ENCODE results near the gene COLEC12. TPM values are rescaled to one million over a fixed set of nuclear protein-coding genes. Genes with fewer than 3 reads are reported as not detected.

The COLEC12 gene
- total RNA-seq, 4 donors from 2014 or later, result 20.9 to 75.1 (median 50.4) TPM

DNA sequence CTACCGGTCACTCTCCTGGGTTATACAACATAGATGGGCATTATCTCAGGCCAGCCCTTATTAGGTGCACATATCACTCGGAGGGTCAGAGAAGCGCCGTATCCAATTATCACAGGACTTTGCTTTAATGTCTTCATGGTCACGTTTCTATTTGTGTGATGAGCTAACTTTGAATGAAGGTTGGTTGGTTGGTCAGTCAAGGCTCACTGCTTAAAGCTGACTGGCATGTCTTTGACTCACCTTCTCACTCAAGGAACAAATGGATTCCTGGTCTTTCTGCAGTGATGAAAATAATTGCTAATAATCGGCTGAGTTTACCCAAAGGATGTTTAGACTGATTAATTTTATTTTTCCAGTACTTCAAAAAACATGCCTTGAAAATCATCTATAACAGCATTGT lies 39.7 kb downstream of the COLEC12 start:
- TF ChIP-seq, protein P1, sequence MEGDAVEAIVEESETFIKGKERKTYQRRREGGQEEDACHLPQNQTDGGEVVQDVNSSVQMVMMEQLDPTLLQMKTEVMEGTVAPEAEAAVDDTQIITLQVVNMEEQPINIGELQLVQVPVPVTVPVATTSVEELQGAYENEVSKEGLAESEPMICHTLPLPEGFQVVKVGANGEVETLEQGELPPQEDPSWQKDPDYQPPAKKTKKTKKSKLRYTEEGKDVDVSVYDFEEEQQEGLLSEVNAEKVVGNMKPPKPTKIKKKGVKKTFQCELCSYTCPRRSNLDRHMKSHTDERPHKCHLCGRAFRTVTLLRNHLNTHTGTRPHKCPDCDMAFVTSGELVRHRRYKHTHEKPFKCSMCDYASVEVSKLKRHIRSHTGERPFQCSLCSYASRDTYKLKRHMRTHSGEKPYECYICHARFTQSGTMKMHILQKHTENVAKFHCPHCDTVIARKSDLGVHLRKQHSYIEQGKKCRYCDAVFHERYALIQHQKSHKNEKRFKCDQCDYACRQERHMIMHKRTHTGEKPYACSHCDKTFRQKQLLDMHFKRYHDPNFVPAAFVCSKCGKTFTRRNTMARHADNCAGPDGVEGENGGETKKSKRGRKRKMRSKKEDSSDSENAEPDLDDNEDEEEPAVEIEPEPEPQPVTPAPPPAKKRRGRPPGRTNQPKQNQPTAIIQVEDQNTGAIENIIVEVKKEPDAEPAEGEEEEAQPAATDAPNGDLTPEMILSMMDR (IDR thresholded peaks at IDR 0.05; ENCODE audit: low read depth), result no peak

DNA sequence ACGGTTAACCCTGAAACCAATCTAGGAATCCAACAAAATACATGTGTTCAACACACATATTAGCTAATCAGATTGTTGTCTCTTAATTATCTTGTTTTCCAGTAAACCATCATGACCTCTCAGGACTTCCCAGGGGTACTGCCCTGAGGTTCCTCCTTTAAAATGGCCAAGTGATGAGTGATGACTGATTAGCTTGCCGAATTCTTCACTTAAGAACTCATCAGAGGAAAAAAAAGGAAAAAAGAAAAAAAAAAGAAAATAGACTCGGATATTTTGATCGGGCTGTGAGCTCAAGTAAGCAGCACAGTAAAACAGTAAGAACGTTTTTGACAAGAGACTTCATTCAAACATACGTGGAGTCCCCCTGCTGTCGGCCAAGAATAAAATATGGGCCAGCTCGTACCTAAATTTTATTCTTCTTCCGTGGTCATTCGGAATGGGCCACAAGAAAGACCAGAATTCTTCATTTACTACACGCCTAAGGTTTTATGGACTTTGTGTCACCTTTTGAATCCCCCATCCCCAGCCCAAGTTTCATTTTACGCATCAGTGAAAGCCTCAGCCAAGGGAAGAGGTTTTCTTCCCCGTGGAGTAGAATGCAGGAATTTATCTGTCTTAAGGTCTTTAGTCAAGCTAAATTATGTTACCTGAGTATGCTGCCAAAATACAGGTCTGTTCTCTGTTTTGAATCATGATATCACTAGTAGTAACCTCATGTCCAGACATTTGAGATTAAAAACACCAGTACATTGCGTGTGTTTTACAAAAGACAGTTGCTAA lies 40.5 kb downstream of the COLEC12 start:
- TF ChIP-seq, protein P1 (IDR thresholded peaks at IDR 0.05; ENCODE audit: low read depth), result no peak

DNA sequence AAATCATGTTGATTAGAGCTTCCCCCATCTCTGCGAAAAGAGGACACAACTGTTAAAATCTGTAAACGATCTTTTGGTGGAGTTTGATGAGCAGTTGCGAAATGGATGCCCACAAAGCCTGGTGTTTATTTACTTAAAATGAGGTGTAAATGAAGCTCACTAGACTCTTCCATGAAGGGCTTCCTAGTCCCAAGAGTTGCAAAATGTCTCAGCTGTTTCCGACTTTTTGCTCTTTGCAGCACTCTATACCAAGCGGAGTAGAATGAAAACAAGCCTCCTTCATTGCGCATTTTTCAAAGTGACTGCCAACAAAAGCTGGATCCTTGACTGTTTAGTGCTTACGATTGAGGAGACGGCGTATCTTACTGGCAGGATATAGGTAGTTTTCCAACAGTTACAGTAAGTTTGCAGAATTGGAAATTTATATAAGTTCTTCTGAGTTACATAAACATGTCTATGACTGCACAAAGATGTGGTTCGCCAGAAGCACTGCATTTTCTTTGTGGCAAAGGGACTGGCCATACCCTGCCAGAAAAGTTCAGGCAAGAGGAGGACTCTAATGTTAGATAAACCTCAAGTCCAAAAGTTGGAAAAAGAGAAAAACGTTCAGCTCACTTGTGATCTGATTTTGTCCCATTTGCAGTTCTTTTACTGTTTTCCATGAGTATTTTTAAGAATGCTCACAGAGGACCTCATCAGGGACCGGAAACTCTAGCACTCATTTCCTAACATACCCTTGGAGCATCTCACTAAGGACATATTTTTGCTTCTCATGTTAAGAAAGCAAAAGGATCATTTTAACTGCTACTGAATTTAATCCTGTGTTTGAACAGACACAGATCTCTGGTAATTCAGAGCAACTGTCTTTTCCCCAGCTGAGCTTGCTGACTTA lies 42.7 kb downstream of the COLEC12 start:
- TF ChIP-seq, protein P1 (IDR thresholded peaks at IDR 0.05; ENCODE audit: low read depth), result no peak

DNA sequence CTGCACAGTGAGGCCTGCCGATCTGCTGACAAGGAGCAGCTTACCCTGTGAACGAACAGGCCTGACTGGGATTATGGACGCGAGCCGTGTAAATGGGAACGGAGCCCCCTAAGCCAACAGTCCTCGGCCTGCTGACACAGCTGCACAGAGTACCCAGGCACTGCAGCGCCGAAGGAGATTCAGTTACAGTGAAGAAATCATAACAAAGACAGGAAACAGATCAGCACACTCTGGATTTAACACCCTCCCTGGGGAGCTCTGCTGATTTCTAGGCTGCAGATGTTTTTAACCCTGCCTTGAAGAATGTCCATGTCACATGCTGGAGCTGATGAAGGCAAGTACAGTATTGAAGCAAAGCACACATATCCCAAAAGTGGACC lies 43.4 kb downstream of the COLEC12 start:
- TF ChIP-seq, protein P1 (IDR thresholded peaks at IDR 0.05; ENCODE audit: low read depth), result no peak

DNA sequence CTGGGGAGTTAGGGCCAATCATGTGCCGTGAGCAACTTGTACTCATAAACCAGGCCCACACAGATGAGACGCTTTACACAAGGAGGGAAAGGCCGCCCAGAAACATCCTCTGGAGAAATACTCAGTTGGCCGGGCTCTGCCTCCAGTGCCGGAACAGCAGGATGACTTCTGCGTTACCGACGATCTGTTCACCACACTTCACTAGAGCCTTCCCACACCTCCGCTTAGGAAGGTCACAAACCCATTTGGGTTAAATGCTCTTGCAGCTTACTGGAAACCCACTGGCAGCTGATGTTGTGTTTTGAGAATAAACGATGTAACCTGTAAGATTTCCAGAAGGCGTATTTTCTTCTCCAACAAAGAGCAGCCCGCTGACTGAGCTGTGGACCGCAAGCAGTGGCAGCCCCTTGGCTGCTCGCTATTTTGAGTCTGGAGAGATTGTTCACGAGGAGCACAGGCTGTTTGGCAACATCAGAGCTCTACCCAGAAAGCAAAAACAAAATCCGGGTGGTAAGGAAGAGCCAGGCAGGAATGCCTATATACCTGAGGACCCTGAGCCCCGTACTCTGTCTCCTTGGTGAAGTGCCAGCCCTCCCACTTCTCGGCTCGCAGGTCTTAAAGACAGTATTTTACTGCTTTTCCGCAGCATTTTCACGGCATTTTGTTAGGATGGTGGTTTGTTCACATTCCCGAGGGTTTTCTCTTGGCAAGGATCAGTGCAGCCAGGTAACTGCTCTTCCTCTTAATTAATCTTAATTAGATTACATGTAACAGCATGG lies 44.0 kb downstream of the COLEC12 start:
- TF ChIP-seq, protein P1 (IDR thresholded peaks at IDR 0.05; ENCODE audit: low read depth), result no peak

DNA sequence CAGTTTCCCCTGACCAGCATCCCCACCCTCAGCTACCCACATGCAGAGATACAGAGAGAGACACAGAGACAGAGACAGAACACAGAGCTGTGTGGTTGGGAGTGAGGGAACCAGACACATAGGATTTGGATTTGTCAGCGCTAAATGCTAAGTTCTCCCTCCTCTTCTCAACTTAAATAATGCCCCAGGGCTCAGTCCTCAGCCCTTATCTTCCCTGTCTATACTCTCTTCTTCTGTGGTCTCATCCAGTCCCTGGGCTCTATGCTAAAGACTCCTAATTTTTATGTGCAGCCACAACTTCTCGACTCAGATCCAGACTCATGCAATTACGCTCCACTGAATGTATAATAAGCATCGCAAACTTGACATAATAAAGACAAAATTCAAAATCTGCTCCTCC lies 47.1 kb downstream of the COLEC12 start:
- TF ChIP-seq, protein P1 (IDR thresholded peaks at IDR 0.05; ENCODE audit: low read depth), result no peak
